ENCODE results near the gene PDZRN3.

GRCh38 chr3:73419179-73419803 lies 205.4 kb downstream of the PDZRN3 start:
- no peak for TF ChIP-seq TARDBP (IDR thresholded peaks at IDR 0.05)
- 0 out of 2 replicates have a peak, but pooled peaks have one; percentile 1 for TF ChIP-seq PKNOX1 (IDR thresholded peaks at IDR 0.05)
